Erythroblast (primary cell): Measurements from ENCODE around the gene C22orf23.
A peak's percentile ranks its signal among the peaks of the same experiment; 100 is the strongest.
"Not testable (repeated sequence)": the region's sequence is repeated elsewhere in the genome, so short reads cannot be mapped to it uniquely, and the experiment has no call there.

Experiments
- DNase-seq, 2 experiments: peaks; one replicate each; lab custom pipeline; 2025; lab: John Stamatoyannopoulos, UW
- GATA1 ChIP-seq: IDR thresholded peaks from 2 replicates; pipeline ENCODE4 v1.6.1; 2011; ENCODE audit warnings: low read depth, mild to moderate bottlenecking, control low read depth, low read length, moderate library complexity
- POLR2A ChIP-seq: IDR thresholded peaks from 2 replicates; pipeline ENCODE4 v1.6.1; 2011; ENCODE audit warnings: mild to moderate bottlenecking, low read length

C22orf23 gene

GRCh38 chr22:37957232-37957631 lies 3.8 kb upstream of the C22orf23 start:
- TF ChIP-seq GATA1: no peak
- DNase-seq: no peak

- not testable (repeated sequence) for DNase-seq
Observed at GRCh38 chr22:37955825-37956397, 2.5 kb upstream of the C22orf23 start.

DNA sequence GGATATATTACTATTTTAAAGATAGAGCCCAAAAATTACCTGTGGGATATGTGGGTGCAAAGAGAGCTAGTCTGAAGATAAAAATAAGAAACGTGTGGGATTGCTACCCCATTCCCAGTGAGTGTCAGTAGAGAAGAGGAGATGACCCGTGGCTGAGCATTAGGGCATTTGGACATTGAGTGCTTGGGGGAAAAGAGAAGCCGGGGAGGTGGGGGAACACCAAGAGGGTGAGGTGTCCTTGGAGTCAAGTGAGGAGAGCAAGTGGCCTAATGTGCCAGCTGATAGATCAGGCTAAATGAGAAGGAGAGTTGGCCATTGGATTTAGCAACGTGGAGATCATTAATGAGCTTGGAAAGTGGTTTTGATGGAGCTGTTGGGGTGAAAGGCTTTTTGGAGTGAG lies 1.3 kb upstream of the C22orf23 start:
- DNase-seq: no peak
- TF ChIP-seq GATA1 (no peak), POLR2A (no peak)

DNA sequence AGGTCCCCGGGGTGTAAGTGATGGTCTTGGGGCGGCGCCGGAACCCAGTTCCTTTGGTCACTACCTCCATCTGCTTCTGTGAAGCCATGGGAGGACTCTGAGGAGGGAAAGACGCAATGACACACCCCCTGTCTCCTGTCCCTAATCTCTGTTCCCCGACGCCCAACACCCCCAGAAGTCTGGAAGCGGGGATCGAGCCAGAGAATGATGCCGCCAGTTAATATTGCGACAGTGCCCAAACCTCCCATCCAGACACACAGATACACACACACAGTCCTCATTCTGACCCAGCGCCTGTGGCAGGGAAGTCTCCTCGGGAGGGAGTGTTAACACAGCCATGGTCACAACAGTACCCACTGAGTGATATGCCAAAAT lies 352 bp downstream of the C22orf23 start:
- DNase-seq: peak in 1 of 2 experiments; percentile 53
- TF ChIP-seq POLR2A (no peak), GATA1 (no peak)

- DNase-seq: not testable (repeated sequence)
Observed at GRCh38 chr22:37952629-37953028, 772 bp downstream of the C22orf23 start.

DNA sequence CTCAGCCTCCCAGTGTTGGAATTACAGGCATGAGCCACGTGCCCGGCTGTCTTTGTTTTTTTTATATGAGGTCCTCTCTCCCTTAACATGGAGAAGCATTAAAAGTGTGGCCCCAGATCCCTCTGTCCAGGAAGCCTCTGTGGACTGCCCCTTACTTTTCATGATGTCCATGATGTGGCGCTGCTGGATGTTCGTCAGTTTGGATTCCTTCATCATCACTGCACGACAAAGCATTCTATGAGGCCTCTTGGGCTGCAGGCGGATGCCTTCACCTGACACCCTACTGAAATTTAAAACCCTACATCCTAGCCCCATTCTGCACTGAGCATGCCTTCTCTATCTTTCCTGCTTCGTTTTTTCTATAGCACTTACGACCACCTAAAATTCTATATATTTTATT lies 2.1 kb downstream of the C22orf23 start:
- TF ChIP-seq POLR2A: no peak
- no peak for TF ChIP-seq GATA1
- no peak for DNase-seq

GRCh38 chr22:37947142-37947795 lies 6.1 kb downstream of the C22orf23 start:
- DNase-seq: not testable (repeated sequence)

DNA sequence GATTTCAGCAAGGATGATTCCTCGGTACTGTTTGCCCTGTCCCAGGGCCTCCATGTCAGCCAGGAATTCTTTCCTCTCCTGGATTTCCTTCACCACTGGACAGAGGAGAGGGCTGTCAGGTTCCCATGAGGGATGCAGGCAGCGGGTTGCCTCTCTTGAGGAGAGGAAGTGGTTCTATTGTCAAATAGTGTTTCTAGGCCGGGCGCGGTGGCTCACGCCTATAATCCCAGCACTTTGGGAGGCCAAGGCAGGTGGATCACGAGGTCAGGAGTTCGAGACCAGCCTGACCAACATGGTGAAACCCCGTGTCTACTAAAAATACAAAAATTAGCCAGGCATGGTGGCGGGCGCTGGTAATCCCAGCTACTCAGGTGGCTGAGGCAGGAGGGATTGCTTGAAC lies 9.0 kb downstream of the C22orf23 start:
- not testable (repeated sequence) for DNase-seq

DNA sequence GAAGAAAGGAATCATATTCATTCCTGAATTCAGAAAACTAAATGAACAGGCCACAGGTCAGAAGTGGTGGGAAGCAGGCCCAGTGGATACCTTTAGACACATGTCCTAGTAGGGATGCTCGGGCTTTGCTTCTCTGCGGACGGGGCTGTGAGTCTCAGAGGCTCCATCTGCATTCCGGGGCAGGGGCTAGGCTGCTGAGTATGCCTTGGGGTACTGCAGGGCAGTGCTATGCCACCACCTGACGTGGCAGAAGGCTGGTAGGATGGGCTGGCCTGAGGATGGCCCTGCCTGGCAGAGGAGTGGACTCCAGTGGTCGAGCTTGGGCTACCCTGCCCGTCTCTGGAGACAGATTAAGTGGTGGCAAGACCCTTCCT lies 9.6 kb downstream of the C22orf23 start:
- TF ChIP-seq GATA1 (no peak), POLR2A (no peak)
- no peak for DNase-seq

GRCh38 chr22:37943136-37943824 lies 10.1 kb downstream of the C22orf23 start:
- no peak for DNase-seq
- TF ChIP-seq GATA1 (no peak), POLR2A (no peak)

DNA sequence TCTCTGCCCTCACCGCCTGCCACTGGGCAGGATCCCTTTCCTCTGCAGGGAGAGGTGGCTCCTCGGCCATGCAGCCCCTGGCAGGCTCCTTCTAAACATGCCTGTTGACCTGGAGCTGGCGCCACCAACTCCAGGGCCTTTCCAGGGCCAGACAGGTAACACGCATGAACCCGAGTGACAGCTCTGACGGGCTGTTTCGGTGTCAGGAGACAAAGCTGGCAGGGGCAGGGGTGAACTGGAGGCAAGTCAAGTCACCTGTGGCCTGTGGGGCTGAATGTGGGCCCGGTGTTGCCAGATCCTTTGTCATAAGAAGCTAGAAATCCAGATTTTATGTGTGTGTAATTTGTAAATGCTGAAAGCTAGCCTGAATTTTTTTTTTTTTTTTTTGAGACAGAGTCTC lies 11.3 kb downstream of the C22orf23 start:
- DNase-seq: no peak
- TF ChIP-seq GATA1 (no peak), POLR2A (no peak)

DNA sequence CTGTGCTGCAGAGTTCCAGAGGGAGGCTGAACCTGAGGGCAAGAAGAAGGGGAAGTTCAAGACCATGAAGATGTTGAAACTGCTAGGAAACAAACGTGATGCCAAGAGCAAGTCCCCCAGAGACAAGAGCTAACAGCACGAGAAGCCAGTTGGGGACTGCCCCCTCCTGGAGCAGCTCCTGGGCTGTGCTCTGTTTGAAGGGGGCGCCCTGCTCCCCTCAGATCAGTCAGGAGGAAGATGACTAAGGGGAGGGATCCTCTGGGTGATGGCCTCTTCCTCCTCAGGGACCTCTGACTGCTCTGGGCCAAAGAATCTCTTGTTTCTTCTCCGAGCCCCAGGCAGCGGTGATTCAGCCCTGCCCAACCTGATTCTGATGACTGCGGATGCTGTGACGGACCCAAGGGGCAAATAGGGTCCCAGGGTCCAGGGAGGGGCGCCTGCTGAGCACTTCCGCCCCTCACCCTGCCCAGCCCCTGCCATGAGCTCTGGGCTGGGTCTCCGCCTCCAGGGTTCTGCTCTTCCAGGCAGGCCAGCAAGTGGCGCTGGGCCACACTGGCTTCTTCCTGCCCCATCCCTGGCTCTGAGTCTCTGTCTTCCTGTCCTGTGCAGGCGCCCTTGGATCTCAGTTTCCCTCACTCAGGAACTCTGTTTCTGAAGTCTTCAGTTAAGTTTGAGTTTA lies 12.6 kb downstream of the C22orf23 start:
- TF ChIP-seq GATA1 (no peak), POLR2A (no peak)
- DNase-seq: no peak

GRCh38 chr22:37933711-37934376 lies 19.6 kb downstream of the C22orf23 start:
- DNase-seq: peak; percentile 88 to 91
- TF ChIP-seq POLR2A (no peak), GATA1 (no peak)
